ENCODE measurements around the gene CRABP2. TPM values are rescaled to one million over a fixed set of nuclear protein-coding genes. Genes with fewer than 3 reads are reported as not detected.

The CRABP2 gene
- total and polyA plus RNA-seq, 2 of the 13 experiments (the other 11 are each of a cell fraction or from before 2014, with no cell fraction given): 0.40 to 0.60 TPM

- TF ChIP-seq HMGXB3 (CRISPR knock-in tag; IDR thresholded peaks at IDR 0.05; ENCODE audit: borderline replicate concordance) (no peak), ZBTB40 (IDR thresholded peaks at IDR 0.05) (no peak), ZBTB40 (CRISPR knock-in tag; IDR thresholded peaks at IDR 0.05) (0 out of 2 replicates have a peak, but pooled peaks have one; percentile 11), ATF6 (CRISPR knock-in tag; conservative IDR thresholded peaks at IDR 0.05) (no peak), MTF1 (CRISPR knock-in tag; IDR thresholded peaks at IDR 0.05) (no peak), HNF1A (IDR thresholded peaks at IDR 0.05; ENCODE audit: low read depth) (no peak), HNF1A (CRISPR knock-in tag; IDR thresholded peaks at IDR 0.05; ENCODE audit: borderline replicate concordance) (no peak)
These were observed 23.4 kb upstream of the CRABP2 start, which contains the start of gene ISG20L2 (continued) for GRCh38 chr1:156728599-156729462.
